HT1080 (cell line): ENCODE data around the gene SIPA1L3. TPM values are rescaled to one million over a fixed set of nuclear protein-coding genes. Genes with fewer than 3 reads are reported as not detected.
"Not testable (repeated sequence)": the region's sequence is repeated elsewhere in the genome, so short reads cannot be mapped to it uniquely, and the experiment has no call there.

Experiments used
- DNase-seq: peaks from one replicate; pipeline ENCODE4 v3.0.0-alpha.2; 2015; ENCODE audit warnings: low read depth
- total RNA-seq: library from RNA; depleted of rRNA; stranded (reverse); fragments of >200 nt; shearing (Covaris generic); gene quantifications from 2 replicates; pipeline ENCODE4 v1.2.3, GENCODE V29; 2014

The SIPA1L3 gene
- total RNA-seq, 1 experiment from 2014 or later = 30.2 TPM

- no peak for DNase-seq
Observed at GRCh38 chr19:37907735-37908455, 887 bp downstream of the SIPA1L3 start.

GRCh38 chr19:37909661-37910199, 2.7 kb downstream of the SIPA1L3 start:
- DNase-seq = no peak

- DNase-seq = no peak
Observed at GRCh38 chr19:37914908-37915307, 7.9 kb downstream of the SIPA1L3 start.

- no peak for DNase-seq
Observed at GRCh38 chr19:37920591-37921450, 13.8 kb downstream of the SIPA1L3 start.

GRCh38 chr19:37924573-37924972, 17.6 kb downstream of the SIPA1L3 start:
- not testable (repeated sequence) for DNase-seq

GRCh38 chr19:37925212-37925611, 18.2 kb downstream of the SIPA1L3 start:
- no peak for DNase-seq

- no peak for DNase-seq
Observed at GRCh38 chr19:37926255-37926654, 19.2 kb downstream of the SIPA1L3 start.

- no peak for DNase-seq
Observed at GRCh38 chr19:37926711-37927110, 19.7 kb downstream of the SIPA1L3 start.

GRCh38 chr19:37928527-37929286, 21.7 kb downstream of the SIPA1L3 start:
- DNase-seq = no peak

GRCh38 chr19:37929355-37929923, 22.4 kb downstream of the SIPA1L3 start:
- no peak for DNase-seq

- peak; percentile 25 for DNase-seq
Observed at GRCh38 chr19:37930416-37930815, 23.4 kb downstream of the SIPA1L3 start.

GRCh38 chr19:37931881-37932655, 25.1 kb downstream of the SIPA1L3 start:
- DNase-seq = no peak

- DNase-seq = peak; percentile 86
Observed at GRCh38 chr19:37932985-37933936, 26.3 kb downstream of the SIPA1L3 start.

- DNase-seq = no peak
Observed at GRCh38 chr19:37933937-37934358, 26.9 kb downstream of the SIPA1L3 start.

- no peak for DNase-seq
Observed at GRCh38 chr19:37935341-37935740, 28.3 kb downstream of the SIPA1L3 start.

GRCh38 chr19:37936166-37936565, 29.2 kb downstream of the SIPA1L3 start:
- no peak for DNase-seq

GRCh38 chr19:37936886-37937285, 29.9 kb downstream of the SIPA1L3 start:
- DNase-seq = no peak

- no peak for DNase-seq
Observed at GRCh38 chr19:37938353-37938752, 31.3 kb downstream of the SIPA1L3 start.
